ENCODE data around the gene CLEC4A.

The CLEC4A gene

DNA sequence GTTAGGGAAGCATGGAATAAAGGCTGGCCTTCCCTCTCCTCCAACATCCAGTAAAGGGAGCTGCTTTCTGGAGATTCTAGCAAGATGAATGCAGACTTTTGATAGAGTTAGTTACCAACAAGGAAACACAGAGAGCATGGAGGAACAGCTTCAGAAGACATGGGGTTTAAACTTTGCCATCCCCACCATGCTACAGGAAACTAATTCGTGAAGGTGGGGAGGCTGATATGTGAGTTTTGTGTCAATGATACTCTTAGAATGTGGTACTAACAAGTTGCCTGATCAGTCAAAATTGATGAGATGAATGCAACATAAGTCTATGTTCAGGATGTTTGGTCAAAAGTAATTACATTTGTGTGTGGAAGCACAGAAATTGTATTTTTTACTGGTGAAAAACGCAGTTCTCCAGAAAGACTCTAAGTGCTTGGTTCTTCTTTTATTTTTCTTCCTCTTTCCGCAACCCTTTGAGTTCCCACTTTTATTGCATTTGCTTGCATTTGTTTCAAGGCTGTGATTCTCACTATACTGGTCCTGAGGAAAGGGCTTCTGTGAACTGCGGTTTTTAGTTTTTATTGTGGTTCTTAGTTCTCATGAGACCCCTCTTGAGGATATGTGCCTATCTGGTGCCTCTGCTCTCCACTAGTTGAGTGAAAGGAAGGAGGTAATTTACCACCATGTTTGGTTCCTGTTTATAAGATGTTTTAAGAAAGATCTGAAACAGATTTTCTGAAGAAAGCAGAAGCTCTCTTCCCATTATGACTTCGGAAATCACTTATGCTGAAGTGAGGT lies at the start of gene CLEC4A:
Gene CLEC4A (plus strand): TSS at position 494 of the 789 bp plus-strand sequence. CDS start 262 bp downstream, at position 756.
- no peak within 1 kb of the TSS for H3K9ac ChIP-seq (ENCODE audit: low read depth, low read length, poor library complexity, severe bottlenecking)
- H3F3A ChIP-seq (ENCODE audit: low read depth), result no peaks in the 10 kb centered on the region
- H3K4me1 ChIP-seq (ENCODE audit: insufficient read depth, low read length, poor library complexity, severe bottlenecking), result peaks cover 13% of the 10 kb centered on the region
- H3K9me3 ChIP-seq (ENCODE audit: insufficient read depth, low read depth, low read length), result no peaks in the 10 kb centered on the region
- no peaks in the 10 kb centered on the region for H3K9me2 ChIP-seq (replicated peaks; ENCODE audit: low read depth, low read length)
- peak within 1 kb of the TSS; percentile 38 for H3K4me2 ChIP-seq (ENCODE audit: low read depth, low read length, poor library complexity, severe bottlenecking)
- H3K27me3 ChIP-seq (ENCODE audit: insufficient read depth, low read length, poor library complexity, severe bottlenecking), result no peaks in the 10 kb centered on the region
- no peak within 1 kb of the TSS for H3K4me3 ChIP-seq (ENCODE audit: low read length, poor library complexity, severe bottlenecking)
- H2AFZ ChIP-seq (ENCODE audit: low read length), result 0 out of 2 replicates have a peak within 1 kb of the TSS, but pooled peaks have one; percentile 6
- no peaks in the 10 kb centered on the region for H4K20me1 ChIP-seq (ENCODE audit: insufficient read depth, low read length, poor library complexity, severe bottlenecking)
- no peaks in the 10 kb centered on the region for H3K36me3 ChIP-seq (ENCODE audit: insufficient read depth, low read length)
- H3K79me2 ChIP-seq (ENCODE audit: insufficient read depth, low read length), result no peaks in the 10 kb centered on the region
- no peak for TF ChIP-seq CTCF (conservative IDR thresholded peaks at IDR 0.05; ENCODE audit: low read length)
- TF ChIP-seq EZH2phosphoT487 (IDR thresholded peaks at IDR 0.05; ENCODE audit: borderline replicate concordance), result no peak

GRCh38 chr12:8075935-8076334 lies 47.5 kb upstream of the CLEC4A start:
- no peak for TF ChIP-seq EZH2phosphoT487 (IDR thresholded peaks at IDR 0.05; ENCODE audit: borderline replicate concordance)
- no peak for TF ChIP-seq CTCF (conservative IDR thresholded peaks at IDR 0.05; ENCODE audit: low read length)
- peaks cover 12% of the 10 kb centered on the region for H3K4me1 ChIP-seq (ENCODE audit: insufficient read depth, low read length, poor library complexity, severe bottlenecking)

GRCh38 chr12:8076366-8076765 lies 47.1 kb upstream of the CLEC4A start:
- Histone ChIP-seq H3F3A (ENCODE audit: low read depth) (no peaks in the 10 kb centered on the region), H3K4me3 (ENCODE audit: low read length, poor library complexity, severe bottlenecking) (no peak overlapping the region), H3K79me2 (ENCODE audit: insufficient read depth, low read length) (peaks cover 14% of the 10 kb centered on the region), H3K36me3 (ENCODE audit: insufficient read depth, low read length) (no peaks in the 10 kb centered on the region), H3K9ac (ENCODE audit: low read depth, low read length, poor library complexity, severe bottlenecking) (no peak overlapping the region), H3K4me2 (ENCODE audit: low read depth, low read length, poor library complexity, severe bottlenecking) (no peak overlapping the region), H3K4me1 (ENCODE audit: insufficient read depth, low read length, poor library complexity, severe bottlenecking) (peaks cover 15% of the 10 kb centered on the region), H3K9me3 (ENCODE audit: insufficient read depth, low read depth, low read length) (no peaks in the 10 kb centered on the region), H3K27me3 (ENCODE audit: insufficient read depth, low read length, poor library complexity, severe bottlenecking) (no peaks in the 10 kb centered on the region), H4K20me1 (ENCODE audit: insufficient read depth, low read length, poor library complexity, severe bottlenecking) (no peaks in the 10 kb centered on the region), H2AFZ (ENCODE audit: low read length) (no peak overlapping the region), H3K9me2 (replicated peaks; ENCODE audit: low read depth, low read length) (no peaks in the 10 kb centered on the region)
- TF ChIP-seq EZH2phosphoT487 (IDR thresholded peaks at IDR 0.05; ENCODE audit: borderline replicate concordance) (no peak), CTCF (conservative IDR thresholded peaks at IDR 0.05; ENCODE audit: low read length) (no peak)

More at GRCh38 chr12:8075935-8076334, 47.5 kb upstream of the CLEC4A start:
- no peak overlapping the region for H3K4me2 ChIP-seq (ENCODE audit: low read depth, low read length, poor library complexity, severe bottlenecking)
- H3K9me3 ChIP-seq (ENCODE audit: insufficient read depth, low read depth, low read length), result no peaks in the 10 kb centered on the region
- no peaks in the 10 kb centered on the region for H3K9me2 ChIP-seq (replicated peaks; ENCODE audit: low read depth, low read length)
- H3K4me3 ChIP-seq (ENCODE audit: low read length, poor library complexity, severe bottlenecking), result no peak overlapping the region
- no peaks in the 10 kb centered on the region for H3F3A ChIP-seq (ENCODE audit: low read depth)
- no peaks in the 10 kb centered on the region for H4K20me1 ChIP-seq (ENCODE audit: insufficient read depth, low read length, poor library complexity, severe bottlenecking)
- no peak overlapping the region for H2AFZ ChIP-seq (ENCODE audit: low read length)
- H3K9ac ChIP-seq (ENCODE audit: low read depth, low read length, poor library complexity, severe bottlenecking), result no peak overlapping the region
- peaks cover 9% of the 10 kb centered on the region for H3K79me2 ChIP-seq (ENCODE audit: insufficient read depth, low read length)
- H3K27me3 ChIP-seq (ENCODE audit: insufficient read depth, low read length, poor library complexity, severe bottlenecking), result no peaks in the 10 kb centered on the region
- no peaks in the 10 kb centered on the region for H3K36me3 ChIP-seq (ENCODE audit: insufficient read depth, low read length)
